ENCODE measurements around the gene FUCA2.
"Not testable (repeated sequence)": the region's sequence is repeated elsewhere in the genome, so short reads cannot be mapped to it uniquely, and the experiment has no call there.

Gene FUCA2

DNA sequence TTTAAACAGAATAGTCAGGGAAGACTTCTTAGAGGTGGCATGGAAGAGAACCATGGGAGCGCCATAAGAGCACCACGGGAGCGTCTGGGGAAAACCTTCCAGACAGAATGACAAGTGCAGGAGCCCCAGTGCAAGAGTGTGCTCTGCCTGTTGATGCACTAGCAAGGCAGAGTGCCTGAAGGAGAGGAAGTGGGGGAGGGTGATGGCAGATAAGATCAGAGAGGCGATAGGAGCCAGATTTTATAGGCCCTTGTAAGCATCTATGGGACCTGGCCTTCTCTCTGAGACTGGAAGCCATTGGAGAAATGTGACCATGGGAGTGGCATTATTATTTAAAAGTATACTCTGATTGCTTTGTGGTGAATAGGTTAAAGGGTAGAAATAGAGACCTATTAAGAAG lies 13.1 kb downstream of the FUCA2 start:
- no peak for ATAC-seq
- no peak for DNase-seq

DNA sequence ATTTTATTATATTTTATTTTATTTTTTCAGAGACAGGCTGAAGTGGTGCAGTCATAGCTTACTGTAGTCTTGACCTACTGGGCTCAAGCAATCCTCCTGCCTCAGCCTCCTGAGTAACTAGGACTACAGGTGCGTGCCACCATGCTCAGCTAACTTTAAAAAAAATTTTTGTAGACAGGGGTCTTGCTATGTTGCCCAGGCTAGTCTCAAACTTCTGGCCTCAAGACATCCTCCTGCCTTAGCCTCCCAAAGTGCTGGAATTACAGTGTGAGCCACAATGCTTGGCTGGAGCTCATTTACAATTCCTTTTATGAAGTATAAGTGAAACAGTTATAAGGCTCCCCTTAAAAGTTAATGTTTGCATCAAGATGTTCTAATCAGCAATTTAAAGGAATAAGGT lies 14.5 kb downstream of the FUCA2 start:
- DNase-seq, result no peak
- ATAC-seq, result no peak

DNA sequence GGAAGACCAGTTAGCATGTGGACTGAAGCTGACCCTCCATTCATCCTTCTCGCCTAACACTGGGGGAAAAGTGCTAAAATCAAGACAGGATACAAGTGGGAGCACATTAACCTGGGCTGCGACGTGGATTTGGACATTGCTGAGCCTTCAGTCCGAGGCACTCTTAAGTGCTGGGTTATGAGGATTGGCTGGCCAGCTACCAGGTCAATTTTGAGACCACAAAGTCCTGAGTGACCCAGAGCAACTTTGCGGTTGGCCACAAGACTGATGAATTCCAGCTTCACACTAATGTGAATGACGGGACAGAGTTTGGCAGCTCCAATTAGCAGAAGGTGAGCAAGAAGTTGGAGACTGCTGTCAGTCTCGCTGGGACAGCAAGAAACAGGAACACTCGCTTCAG lies 20.7 kb downstream of the FUCA2 start:
- DNase-seq (no peak), ATAC-seq (no peak)

DNA sequence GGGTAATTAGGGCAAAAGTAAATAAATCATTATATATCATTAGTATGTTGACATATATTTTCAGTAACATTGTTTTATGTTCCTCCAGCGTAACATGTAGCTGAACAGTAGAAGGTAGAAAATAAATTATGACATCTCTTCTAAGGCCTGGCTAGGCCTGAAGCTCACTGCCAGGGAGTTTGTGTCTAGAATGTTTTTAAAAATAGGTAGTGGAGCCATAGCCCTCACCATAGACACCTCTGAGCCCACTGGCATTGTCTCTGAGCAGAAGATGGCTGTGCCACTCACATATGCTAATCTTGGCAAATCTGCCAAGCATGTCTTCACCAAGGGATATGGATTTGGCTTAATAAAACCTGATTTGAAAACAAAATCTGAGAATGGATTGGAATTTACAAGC lies 21.3 kb downstream of the FUCA2 start:
- ATAC-seq (no peak), DNase-seq (no peak)

DNA sequence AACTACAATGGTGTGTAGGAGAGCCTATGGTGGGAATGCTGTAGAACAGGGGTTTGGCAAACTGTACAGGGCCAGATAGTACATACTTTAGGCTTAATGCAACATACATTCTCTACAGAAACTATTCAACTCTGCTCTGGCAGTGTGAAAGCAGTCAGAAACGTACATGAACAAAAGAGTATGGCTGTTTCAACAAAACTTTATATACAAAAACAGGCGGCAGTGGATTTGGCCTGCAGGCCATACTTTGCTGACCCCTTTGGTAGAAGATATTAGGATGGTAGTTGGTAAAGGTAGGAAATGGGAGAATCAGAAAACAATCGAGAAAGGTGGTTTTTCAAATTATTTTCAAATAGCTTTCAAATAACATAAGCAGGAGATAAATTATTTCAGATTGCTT lies 24.8 kb downstream of the FUCA2 start:
- ATAC-seq (no peak), DNase-seq (no peak)

DNA sequence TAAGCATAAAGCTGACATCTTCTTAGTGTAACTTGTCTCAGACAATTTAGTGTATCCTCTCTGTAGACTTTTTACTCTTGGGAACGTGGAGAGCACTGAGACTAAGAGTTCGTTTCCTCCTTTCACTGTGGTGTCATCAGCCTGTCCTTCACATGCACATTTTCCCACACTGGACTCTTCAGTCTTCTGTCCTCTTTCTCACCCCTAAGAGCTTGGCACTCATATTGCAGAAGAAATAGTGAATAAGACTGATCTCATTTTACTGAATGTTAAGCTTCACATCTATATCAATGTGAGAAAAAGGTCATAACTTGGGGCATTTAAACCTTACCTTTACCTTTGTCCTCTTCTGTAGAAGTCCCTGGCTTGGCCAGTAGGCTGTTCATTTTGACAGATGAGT lies 25.6 kb downstream of the FUCA2 start:
- no peak for DNase-seq
- ATAC-seq, result no peak

DNA sequence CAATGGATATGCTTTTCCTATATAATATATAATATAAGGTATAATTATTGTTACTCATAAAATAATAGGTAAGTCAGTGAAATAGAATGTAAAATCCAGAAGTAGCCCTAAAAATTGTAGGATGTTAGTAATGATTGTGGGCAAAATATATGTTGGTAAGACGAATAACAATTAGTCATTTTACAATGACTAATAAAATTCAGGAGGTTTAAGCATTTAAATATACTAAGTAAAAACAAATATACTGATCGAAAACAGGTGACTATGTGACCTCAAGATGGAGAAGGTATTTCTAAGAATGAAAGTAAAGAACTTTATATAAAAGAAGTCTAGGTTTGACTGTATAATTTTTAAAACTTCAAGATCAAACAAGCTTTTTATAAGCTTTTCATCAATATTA lies 28.9 kb downstream of the FUCA2 start:
- no peak for DNase-seq
- no peak for ATAC-seq

DNA sequence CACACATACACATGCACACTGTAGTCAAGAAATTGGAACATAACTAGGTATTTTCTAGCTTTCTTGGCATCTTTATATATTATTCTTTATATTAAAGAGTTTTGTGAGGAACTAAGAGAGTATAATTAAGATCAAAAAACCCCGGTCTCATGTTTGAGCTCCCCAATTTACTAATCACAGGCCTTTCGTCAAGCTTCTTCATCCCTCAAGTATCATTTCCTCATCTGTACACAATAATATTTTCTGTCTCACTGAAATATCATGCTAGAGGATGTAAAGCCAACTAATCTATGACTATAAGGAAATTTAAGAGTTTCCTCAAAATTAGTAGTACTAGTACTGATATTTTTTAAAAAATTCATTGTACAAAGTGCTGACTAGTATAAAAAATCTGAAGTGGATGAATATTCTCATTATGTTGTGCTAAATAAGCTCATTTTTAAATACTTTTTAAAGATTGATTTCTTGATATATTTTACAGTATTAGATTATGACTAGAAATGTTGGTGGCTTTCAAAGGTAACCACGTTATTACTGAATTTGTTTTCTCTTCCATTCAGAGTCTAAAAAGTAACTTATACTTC lies 32.9 kb downstream of the FUCA2 start:
- no peak for ATAC-seq
- no peak for DNase-seq

DNA sequence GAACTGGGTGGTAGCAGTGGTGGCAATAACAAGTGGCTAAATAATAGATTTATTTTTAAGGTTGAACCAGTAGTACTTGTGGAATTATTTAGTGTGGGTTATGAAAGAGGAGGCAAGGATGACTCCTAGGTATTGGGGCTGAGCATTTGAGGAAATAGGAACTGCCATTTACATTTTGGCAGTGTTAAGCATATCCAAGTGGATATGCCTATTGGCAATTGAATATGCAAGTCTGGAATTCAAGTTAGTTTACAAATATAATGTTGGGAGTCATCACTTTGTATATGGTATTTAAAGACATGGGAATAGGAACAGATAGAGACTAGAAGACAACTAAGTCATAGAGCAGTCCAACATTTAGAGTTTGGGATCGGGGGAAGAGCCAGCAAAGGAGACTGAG lies 35.0 kb downstream of the FUCA2 start:
- ATAC-seq (no peak), DNase-seq (no peak)

DNA sequence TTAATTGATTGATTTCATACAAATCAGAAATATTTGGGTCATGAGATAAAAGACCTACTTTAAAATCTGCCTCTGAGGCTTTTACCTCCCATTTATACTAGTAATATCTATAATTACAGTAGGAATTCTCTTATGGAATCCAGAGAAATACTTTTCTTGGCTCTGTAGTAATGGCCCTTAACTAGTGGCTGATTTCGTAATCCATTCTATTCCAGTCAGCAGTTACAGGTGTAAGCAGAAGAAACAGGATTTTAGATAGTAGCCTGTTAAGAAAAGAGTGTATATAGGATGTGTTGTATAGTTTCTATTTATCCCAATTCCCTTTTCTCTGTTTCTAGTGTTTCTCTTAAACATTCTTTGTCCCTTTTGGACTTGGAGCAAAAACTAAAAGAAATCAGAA lies 39.7 kb downstream of the FUCA2 start:
- ATAC-seq (no peak), DNase-seq (no peak)

DNA sequence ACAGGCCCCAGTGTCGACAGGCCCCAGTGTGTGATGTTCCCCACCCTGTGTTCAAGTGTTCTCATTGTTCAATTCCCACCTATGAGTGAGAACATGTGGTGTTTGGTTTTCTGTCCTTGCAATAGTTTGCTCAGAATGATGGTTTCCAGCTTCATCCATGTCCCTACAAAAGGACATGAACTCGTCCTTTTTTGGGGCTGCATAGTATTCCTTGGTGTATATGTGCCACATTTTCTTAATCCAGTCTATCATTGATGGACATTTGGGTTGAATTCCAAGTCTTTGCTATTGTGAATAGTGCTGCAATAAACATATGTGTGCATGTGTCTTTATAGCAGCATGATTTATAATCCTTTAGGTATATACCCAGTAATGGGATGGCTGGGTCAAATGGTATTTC lies 42.7 kb downstream of the FUCA2 start:
- not testable (repeated sequence) for ATAC-seq, DNase-seq

DNA sequence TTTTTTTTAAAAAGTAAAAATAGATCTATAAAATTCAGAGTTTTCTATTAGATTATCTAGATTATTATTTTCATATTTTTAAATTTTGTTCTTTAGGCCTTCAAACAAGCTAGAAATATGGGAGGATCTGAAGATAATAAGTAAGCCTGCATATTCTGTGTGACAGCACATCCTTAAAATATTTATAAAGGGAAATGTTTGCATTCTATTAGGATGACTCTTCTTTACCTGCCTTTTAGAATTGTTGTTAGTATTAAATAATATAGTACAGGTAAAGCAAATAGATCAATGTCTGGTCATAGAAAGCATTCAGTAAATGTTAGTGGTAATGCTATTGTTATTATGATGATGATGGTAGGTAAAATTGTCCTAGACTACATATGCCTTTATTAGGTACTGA lies 43.5 kb downstream of the FUCA2 start:
- no peak for DNase-seq
- no peak for ATAC-seq

DNA sequence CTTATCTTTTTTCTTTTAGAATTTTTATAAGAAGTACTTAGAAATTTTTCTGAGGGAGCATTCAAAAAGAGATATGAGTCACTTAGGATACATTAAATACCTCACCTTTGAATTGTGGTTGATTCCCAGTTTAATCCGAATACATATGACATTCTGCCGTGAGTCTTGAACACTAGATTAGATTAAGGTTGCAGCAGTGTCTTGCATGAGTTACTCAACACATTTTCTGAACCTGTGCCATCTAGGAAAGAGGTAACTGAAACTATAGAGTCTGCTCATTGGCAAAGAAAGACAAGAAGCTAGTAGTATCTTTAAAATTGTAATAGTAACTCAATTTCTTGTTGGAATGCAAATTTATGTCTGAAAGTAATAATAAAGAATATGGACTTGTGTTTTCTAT lies 46.0 kb downstream of the FUCA2 start:
- DNase-seq (no peak), ATAC-seq (no peak)

DNA sequence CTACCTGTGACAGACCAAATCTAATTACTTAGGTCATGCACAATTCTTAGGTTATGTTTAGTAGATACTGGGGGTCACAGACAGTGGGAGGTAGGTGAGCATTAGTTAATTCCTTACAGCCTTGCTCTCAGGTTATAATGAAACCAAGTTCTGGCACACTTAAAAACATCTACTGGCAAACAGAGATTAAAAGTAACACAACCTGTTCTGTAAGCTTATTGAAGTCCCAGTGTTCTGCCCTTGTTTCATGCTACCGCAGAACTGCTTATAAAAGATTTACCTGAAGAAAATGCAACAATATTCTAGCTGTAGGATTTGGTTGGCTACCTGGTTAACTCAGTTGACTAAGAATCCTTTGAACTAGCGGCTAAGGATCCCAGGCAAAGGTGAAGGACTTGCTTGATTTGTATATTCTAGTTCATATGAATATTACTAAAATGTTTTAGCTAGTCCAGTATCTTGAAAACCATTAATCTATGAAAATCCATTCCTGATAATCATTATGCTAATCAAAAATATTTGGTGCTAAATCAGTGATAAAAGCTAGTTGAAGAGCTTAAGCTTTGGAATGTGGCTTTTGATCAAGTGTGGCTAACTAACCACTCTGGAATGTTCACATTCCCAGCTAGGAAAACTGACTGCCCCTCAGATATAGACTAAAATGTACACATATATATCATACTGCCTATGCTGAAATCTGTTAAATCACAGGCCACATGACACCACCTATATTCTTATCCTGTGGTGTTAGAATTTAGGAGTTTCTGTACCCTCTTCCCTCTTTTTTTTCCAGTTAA lies 53.8 kb downstream of the FUCA2 start:
- ATAC-seq (no peak), DNase-seq (no peak)

DNA sequence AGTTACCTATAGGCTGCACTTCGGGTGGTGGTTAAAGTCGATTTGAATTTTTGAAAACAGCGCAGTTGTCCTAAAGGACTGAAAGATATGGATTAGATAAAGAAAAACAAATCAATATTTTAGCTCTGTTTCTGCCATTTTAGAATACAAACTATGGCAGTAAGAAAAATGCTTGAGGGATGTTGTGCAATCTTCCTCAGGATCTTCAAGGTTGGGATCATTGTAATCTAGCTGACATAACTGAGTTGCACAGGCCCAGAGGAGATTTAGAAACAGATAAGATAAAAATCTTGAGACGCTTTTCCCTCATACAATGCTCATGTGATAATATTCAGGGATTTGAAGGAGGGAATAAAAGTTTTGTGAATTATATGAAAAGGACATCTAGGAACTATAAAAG lies 60.0 kb downstream of the FUCA2 start:
- no peak for ATAC-seq
- no peak for DNase-seq

DNA sequence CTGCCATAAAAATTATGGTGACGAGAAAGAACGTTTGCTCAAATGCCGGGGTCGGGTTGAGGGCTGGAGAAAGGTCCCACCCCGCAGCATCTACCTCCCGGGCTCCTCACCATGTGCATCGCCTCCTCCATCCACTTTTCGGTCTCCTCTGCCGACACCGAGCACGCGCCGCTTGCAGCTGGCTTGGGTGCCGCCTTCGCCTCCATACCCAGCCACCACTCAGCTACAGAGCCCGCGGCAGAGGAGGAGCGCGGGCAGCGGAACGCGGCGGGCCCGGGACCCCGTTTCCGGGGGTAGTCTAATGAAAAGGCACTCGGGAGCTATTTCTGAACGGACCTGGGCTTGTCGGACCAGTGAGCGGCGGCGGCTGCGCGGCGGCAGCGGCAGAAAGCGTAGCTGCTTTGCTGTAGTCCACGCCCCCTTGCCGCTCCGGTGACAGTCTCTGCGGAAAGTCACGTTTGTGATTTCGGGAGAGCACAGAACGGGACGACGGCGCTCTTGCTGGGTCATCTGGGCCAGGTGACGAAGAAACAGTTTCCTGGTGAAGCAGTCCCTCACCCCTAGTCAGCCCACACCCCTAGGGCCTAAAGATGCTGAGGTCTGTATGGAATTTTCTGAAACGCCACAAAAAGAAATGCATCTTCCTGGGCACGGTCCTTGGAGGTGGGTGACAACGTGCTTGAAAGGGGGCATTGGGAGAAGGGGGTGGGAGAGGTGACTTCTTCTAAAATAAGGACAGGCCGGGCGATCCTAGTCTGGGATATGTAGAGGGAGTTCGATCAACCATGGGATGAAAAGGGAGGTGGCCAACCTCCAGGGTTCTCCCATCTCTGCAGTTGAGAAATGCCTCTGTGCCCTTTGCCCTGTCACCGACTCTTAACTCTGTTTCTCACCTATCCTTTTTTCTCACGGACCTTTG lies 60.8 kb downstream of the FUCA2 start, which contains the start of the genes ADAT2 and PEX3:
ADAT2 (minus strand) TSS at position 243 of the 919 bp plus-strand sequence; CDS start at position 206, 37 bp downstream.
PEX3 (plus strand) TSS at position 353 of the 919 bp plus-strand sequence; CDS start at position 591, 238 bp downstream.
- DNase-seq (peak; percentile 93), ATAC-seq (peak; percentile 99)

DNA sequence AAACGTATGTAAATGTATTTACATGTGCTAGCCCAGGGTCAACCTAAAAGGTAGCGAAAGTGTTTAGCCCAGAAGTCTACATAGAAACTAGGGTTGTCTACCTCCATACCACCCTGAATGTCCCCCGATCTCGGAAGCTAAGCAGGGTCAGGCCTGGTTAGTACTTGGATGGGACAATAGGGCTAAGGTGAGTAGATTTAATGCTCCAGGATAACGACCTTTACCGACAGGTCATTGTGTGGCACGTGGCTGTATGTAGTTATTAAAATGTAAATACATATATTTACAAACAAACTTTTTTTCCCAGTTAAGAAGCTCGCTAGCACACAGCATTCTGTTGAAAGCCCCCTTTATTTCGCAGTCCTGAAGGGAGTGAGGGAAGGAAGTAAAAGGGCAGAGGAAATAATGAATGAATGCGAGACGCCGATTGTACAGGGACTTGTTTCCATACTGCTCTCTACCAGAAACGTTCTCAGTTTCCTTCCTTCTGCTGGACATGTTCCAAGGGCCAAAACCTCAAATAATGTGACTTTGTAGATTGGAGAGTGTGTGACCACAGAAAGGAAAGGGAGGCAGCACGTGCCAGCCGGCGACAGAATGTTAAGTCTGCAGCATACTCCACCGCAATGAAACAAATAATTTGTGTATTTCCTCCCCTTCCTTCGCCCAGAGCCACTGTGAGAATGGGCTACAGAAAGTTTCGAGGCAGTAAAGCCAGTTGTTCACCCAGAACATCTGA lies 61.6 kb downstream of the FUCA2 start:
- DNase-seq, result peak; percentile 37
- ATAC-seq, result peak; percentile 10

DNA sequence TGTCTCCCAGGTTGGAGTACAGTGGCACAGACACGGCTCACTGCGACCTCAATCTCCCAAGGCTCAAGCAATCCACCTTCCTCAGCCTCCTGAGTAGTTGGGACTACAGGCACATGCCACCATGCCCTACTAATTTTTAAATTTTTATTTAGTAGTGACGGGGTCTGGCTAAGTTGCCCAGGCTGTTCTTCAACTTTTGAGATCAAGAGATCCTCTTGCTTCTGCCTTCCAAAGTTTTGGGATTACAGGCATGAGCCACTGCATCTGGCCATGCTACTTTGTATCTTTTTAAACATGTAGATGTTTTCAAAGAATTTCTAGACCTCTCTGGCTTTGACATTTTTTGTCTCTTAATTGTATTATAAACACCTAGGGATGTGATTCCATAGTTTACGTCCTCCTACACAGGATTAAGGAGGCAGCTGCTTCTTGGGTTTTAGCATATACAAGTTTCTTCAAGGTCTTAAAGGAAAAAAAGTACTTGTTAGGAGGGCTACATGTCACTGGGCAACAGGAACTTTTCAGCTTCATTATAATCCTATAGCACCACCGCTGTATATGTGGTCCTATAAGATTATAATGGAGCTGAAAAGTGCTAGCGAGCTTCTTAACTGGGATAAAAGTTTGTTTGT lies 62.3 kb downstream of the FUCA2 start:
- DNase-seq, result no peak

DNA sequence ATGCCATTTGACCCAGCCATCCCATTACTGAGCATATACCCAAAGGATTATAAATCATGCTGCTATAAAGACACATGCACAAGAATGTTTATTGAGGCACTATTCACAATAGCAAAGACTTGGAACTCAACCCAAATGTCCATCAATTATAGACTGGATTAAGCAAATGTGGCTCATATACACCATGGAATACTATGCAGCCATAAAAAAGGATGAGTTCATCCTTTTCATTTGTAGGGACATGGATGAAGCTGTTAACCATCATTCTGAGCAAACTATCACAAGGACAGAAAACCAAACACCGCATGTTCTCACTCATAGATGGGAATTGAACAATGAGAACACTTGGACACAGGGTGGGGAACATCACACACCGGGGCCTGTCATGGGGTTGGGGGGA lies 63.7 kb downstream of the FUCA2 start:
- not testable (repeated sequence) for DNase-seq, ATAC-seq

More for the DNA sequence above, 62.3 kb downstream of the FUCA2 start:
- ATAC-seq, result no peak
